CD14-positive monocyte (primary cell): ENCODE data around the gene FCGR2B. TPM values are rescaled to one million over a fixed set of nuclear protein-coding genes. Genes with fewer than 3 reads are reported as not detected.
A peak's percentile ranks its signal among the peaks of the same experiment; 100 is the strongest.
"Not testable (repeated sequence)": the region's sequence is repeated elsewhere in the genome, so short reads cannot be mapped to it uniquely, and the experiment has no call there.

Source experiments
- DNase-seq, 3 donors: peaks; one replicate each; pipeline ENCODE4 v3.0.0-alpha.2; 2011 to 2022
- H2AFZ ChIP-seq: 2 replicates; pipeline ENCODE4 v1.6.0; 2012; ENCODE audit warnings: mild to moderate bottlenecking, low read depth, low read length, inconsistent platforms; ENCODE audit not compliant: insufficient read depth, poor library complexity, severe bottlenecking
- H3K27ac ChIP-seq, 2 donors: 1 replicate in 1 of 2; 2 replicates in 1 of 2; pipeline ENCODE4 v1.5.1; 2012 to 2013; ENCODE audit warnings: low read length in 2 of 2, control low read depth in 1 of 2, inconsistent platforms in 1 of 2, low read depth in 1 of 2, mild to moderate bottlenecking in 1 of 2
- H3K27me3 ChIP-seq, 2 donors: one replicate each; pipeline versions ENCODE4 v1.6.0 to v1.6.1; 2011 to 2013; ENCODE audit warnings: low read length in 2 of 2; ENCODE audit not compliant: control insufficient read depth in 2 of 2, insufficient read depth in 2 of 2
- H3K36me3 ChIP-seq, 2 donors: replicated peaks in 1 of 2; 1 replicate in 1 of 2; 2 replicates in 1 of 2; pipeline versions ENCODE4 v1.5.1 to v1.6.1; 2012 to 2013; ENCODE audit warnings: low read length in 2 of 2, control low read depth in 1 of 2, inconsistent platforms in 1 of 2, mild to moderate bottlenecking in 1 of 2; ENCODE audit not compliant: insufficient read depth in 2 of 2, control insufficient read depth in 1 of 2
- H3K4me1 ChIP-seq, 2 donors: 1 replicate in 1 of 2; 2 replicates in 1 of 2; pipeline versions ENCODE4 v1.5.1 to v1.6.1; 2012 to 2013; ENCODE audit warnings: low read length in 2 of 2, control low read depth in 1 of 2, inconsistent platforms in 1 of 2, mild to moderate bottlenecking in 1 of 2, moderate library complexity in 1 of 2; ENCODE audit not compliant: insufficient read depth in 2 of 2, control insufficient read depth in 1 of 2
- H3K4me2 ChIP-seq: replicated peaks from 2 replicates; pipeline ENCODE3; 2012; ENCODE audit warnings: low read length, moderate library complexity, mild to moderate bottlenecking; ENCODE audit not compliant: poor library complexity, severe bottlenecking; ENCODE audit errors: extremely low read depth
- H3K4me3 ChIP-seq, 3 experiments: fragments of 200-600 bp in 1 of 3; sonication (generic) in 1 of 3; replicated peaks in 1 of 3; 1 replicate in 2 of 3; 2 replicates in 1 of 3; pipeline ENCODE4 v1.5.1; 2011 to 2013; ENCODE audit warnings: low read length in 3 of 3, mild to moderate bottlenecking in 3 of 3, control low read depth in 2 of 3, low read depth in 2 of 3, inconsistent platforms in 1 of 3, moderate library complexity in 1 of 3
- H3K79me2 ChIP-seq: 2 replicates; pipeline ENCODE4 v1.6.0; 2012; ENCODE audit warnings: mild to moderate bottlenecking, control low read depth, inconsistent platforms, low read length, moderate library complexity; ENCODE audit not compliant: insufficient read depth
- H3K9ac ChIP-seq: 2 replicates; pipeline ENCODE4 v1.6.0; 2017; ENCODE audit warnings: low read length, mild to moderate bottlenecking; ENCODE audit not compliant: insufficient read depth, poor library complexity, severe bottlenecking
- H3K9me3 ChIP-seq, 2 donors: replicated peaks in 1 of 2; 1 replicate in 1 of 2; 2 replicates in 1 of 2; pipeline versions ENCODE4 v1.5.1 to v1.6.1; 2012 to 2013; ENCODE audit warnings: low read length in 2 of 2, control low read depth in 1 of 2; ENCODE audit not compliant: control insufficient read depth in 1 of 2, insufficient read depth in 1 of 2
- H4K20me1 ChIP-seq: 2 replicates; pipeline ENCODE4 v1.6.0; 2012; ENCODE audit warnings: mild to moderate bottlenecking, low read length, control low read depth, moderate library complexity; ENCODE audit not compliant: insufficient read depth
- H3K27ac Mint-ChIP-seq, 7 donors: one replicate each; pipeline ENCODE4 v1.8.0; 2020; ENCODE audit warnings: mild to moderate bottlenecking in 7 of 7, mixed read lengths in 7 of 7, moderate library complexity in 6 of 7, inconsistent platforms in 2 of 7
- H3K27me3 Mint-ChIP-seq, 3 donors: one replicate each; pipeline ENCODE4 v1.8.0; 2021 to 2022; ENCODE audit warnings: low read depth in 3 of 3, mild to moderate bottlenecking in 3 of 3, mixed read lengths in 3 of 3, moderate library complexity in 3 of 3, inconsistent platforms in 1 of 3
- H3K36me3 Mint-ChIP-seq, 2 donors: one replicate each; pipeline ENCODE4 v1.8.0; 2020; ENCODE audit warnings: mixed read lengths in 2 of 2, inconsistent platforms in 1 of 2, mild to moderate bottlenecking in 1 of 2
- H3K4me1 Mint-ChIP-seq: one replicate; pipeline ENCODE4 v1.8.0; 2020; ENCODE audit warnings: mild to moderate bottlenecking, mixed read lengths
- H3K4me3 Mint-ChIP-seq, 2 donors: one replicate each; pipeline ENCODE4 v1.8.0; 2020; ENCODE audit warnings: mild to moderate bottlenecking in 2 of 2, mixed read lengths in 2 of 2, moderate library complexity in 1 of 2
- H3K9me3 Mint-ChIP-seq, 7 donors: one replicate each; pipeline ENCODE4 v1.8.0; 2020 to 2022; ENCODE audit warnings: mixed read lengths in 7 of 7, mild to moderate bottlenecking in 6 of 7, moderate library complexity in 6 of 7, inconsistent platforms in 2 of 7
- WGBS: methylation state at CpG from one replicate; pipeline ENCODE4 v1.1.5; 2013; ENCODE audit warnings: missing lambda C conversion rate; ENCODE audit not compliant: insufficient coverage; 5-methylcytosine and 5-hydroxymethylcytosine counted together
- intact Hi-C, 2 donors: fragments of 100-400 bp; cut with micrococcal nuclease; formaldehyde crosslinking; loops; one replicate each; pipeline versions ENCODE4 v1.15.0 to v1.15.1; 2023
- polyA plus RNA-seq, 3 donors: library from polyadenylated mRNA; depleted of rRNA in 1 of 3; unstranded in 2 of 3; stranded (reverse) in 1 of 3; fragments of 300-500 nt in 2 of 3; fragments of >200 nt in 1 of 3; fragmentation: Illumina TruSeq in 2 of 3; gene quantifications; 1 replicate in 2 of 3; 2 replicates in 1 of 3; pipeline ENCODE4 v1.2.3, GENCODE V29; 2012 to 2021
- TF ChIP-seq, protein P1 (sequence below): fragments of 200-600 bp; IDR thresholded peaks from one replicate; pipeline ENCODE4 v1.8.0; 2022; ENCODE audit warnings: antibody characterized with exemption, mild to moderate bottlenecking

Gene FCGR2B
- polyA plus RNA-seq, 3 donors = 12.1 to 41.5 (median 24.9) TPM

DNA sequence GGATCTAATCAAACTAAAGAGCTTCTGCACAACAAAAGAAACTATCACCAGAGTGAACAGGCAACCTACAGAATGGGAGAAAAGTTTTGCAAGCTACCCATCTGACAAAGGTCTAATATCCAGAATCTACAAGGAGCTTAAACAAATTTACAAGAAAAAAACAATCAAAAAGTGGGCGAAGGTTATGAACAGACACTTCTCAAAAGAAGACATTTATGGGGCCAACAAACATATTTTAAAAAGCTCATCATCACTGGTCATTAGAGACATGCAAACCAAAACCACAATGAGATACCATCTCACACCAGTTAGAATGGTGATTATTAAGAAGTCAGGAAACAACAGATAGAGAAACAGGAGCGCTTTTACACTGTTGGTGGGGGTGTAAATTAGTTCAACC lies 35.4 kb downstream of the FCGR2B start:
- peaks cover 20 to 69% of the 10 kb centered on the region in 2 donors for H3K27me3 ChIP-seq
- H3K36me3 ChIP-seq, H3K27ac ChIP-seq, H3K4me1 Mint-ChIP-seq, intact Hi-C loops, DNase-seq, H3K79me2 ChIP-seq, H3K27ac Mint-ChIP-seq, H3K36me3 Mint-ChIP-seq, H3K4me1 ChIP-seq, H2AFZ ChIP-seq, H3K4me3 ChIP-seq, H4K20me1 ChIP-seq, H3K9ac ChIP-seq, H3K4me2 ChIP-seq, H3K9me3 ChIP-seq: not testable (repeated sequence)
- Mint-ChIP-seq H3K9me3 (peaks cover 3 to 32% (median 18%) of the 10 kb centered on the region in 7 donors), H3K4me3 (peak overlapping the region in 1 of 2 donors; percentile 68), H3K27me3 (peaks cover 68 to 89% (median 78%) of the 10 kb centered on the region in 3 donors)
- no CpG with 5 or more reads among the region's 2 CpGs for WGBS

DNA sequence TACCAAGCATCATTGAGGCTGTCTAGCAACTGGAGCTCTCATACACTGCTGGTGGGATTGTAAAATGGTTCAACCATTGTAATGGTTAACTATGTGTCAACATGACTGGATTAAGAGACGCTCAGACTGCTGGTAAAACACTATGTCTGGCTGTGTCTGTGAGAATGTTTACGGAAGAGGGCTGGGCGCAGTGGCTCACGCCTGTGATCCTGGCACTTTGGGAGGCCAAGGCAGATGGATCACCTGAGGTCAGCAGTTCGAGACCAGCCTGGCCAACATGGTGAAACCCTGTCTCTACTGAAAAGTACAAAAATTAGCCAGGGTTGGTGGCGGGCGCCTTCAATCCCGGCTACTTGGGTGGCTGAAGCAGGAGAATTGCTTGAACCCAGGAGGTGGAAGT lies 39.3 kb downstream of the FCGR2B start:
- Histone ChIP-seq H3K4me3 (no peak overlapping the region), H2AFZ (no peak overlapping the region), H3K4me2 (no peak overlapping the region), H3K9ac (no peak overlapping the region), H4K20me1 (no peaks in the 10 kb centered on the region), H3K79me2 (no peaks in the 10 kb centered on the region), H3K9me3 (no peaks in the 10 kb centered on the region), H3K4me1 (peaks cover 9% of the 10 kb centered on the region in 2 donors), H3K27me3 (peaks cover 21 to 67% of the 10 kb centered on the region in 2 donors), H3K27ac (no peak overlapping the region), H3K36me3 (no peaks in the 10 kb centered on the region)
- WGBS = 95% methylated on average over 8 of the region's 8 CpGs
- Mint-ChIP-seq H3K9me3 (peaks cover 0 to 12% (median 2%) of the 10 kb centered on the region in 7 donors), H3K27me3 (peaks cover 54 to 67% (median 56%) of the 10 kb centered on the region in 3 donors), H3K36me3 (no peaks in the 10 kb centered on the region), H3K4me3 (peak overlapping the region in 1 of 2 donors; percentile 51), H3K27ac (no peak overlapping the region), H3K4me1 (no peaks in the 10 kb centered on the region)
- TF ChIP-seq, protein P1, sequence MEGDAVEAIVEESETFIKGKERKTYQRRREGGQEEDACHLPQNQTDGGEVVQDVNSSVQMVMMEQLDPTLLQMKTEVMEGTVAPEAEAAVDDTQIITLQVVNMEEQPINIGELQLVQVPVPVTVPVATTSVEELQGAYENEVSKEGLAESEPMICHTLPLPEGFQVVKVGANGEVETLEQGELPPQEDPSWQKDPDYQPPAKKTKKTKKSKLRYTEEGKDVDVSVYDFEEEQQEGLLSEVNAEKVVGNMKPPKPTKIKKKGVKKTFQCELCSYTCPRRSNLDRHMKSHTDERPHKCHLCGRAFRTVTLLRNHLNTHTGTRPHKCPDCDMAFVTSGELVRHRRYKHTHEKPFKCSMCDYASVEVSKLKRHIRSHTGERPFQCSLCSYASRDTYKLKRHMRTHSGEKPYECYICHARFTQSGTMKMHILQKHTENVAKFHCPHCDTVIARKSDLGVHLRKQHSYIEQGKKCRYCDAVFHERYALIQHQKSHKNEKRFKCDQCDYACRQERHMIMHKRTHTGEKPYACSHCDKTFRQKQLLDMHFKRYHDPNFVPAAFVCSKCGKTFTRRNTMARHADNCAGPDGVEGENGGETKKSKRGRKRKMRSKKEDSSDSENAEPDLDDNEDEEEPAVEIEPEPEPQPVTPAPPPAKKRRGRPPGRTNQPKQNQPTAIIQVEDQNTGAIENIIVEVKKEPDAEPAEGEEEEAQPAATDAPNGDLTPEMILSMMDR = no peak
- intact Hi-C loops = no loop called here
- DNase-seq = no peak
